GM10847 (cell line): ENCODE results near the gene NFKBIA.

Experiments used
- POLR2A ChIP-seq: IDR thresholded peaks from 2 replicates; pipeline ENCODE4 v1.6.1; 2011; ENCODE audit not compliant: insufficient read length; ENCODE audit errors: extremely low read depth

Gene NFKBIA

DNA sequence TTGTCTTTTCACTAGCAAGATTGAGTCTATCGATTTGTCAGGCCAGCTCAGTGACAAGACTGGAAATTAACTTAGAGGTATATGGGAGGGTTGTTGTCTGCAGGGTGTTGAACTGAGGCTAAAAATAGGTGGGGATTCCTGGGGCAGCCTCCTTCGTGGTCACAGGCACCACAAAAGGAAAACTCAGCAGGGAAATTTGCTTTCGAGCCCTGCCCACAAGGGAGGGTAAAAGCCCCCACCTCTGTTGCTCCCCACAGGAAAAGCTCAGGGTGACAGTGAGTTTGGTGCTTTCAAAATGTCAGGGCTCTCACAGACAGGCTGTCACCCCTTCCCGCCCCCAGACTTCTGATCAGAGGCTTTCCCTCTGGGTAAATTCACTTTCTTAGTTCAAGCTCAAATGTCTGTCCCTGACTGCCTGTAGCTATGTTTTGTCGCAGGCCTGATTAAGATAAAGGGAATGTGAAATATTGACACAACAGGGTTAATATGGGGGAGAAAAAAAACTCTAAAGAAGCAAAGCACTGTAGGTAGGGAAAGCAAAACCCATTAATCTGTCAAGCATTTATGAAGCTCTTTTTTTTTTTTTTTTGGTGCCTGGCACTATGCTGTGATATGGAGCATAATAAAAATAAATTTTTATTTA is 11.7 kb upstream of the NFKBIA start:
- no peak for TF ChIP-seq POLR2A

DNA sequence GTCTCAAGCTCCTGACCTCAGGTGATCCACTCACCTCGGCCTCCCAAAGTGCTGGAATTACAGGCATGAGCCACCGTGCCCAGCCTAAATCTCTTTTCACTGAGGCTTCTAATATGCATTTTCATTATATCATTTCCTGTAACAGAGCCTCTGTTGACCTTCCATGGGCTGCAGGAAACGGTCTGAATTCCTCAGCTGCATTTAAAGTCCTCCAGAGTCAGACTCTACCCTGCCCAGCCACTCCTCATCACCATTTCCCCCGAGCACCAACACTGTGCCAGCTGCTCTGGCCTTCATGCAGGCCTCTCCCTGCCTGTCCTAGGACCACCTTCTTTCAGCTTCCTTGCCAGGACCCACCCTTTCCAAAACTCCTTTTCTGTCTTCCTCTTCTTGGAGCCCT is 9.8 kb upstream of the NFKBIA start:
- TF ChIP-seq POLR2A, result no peak

GRCh38 chr14:35412272-35413056 is 7.9 kb upstream of the NFKBIA start:
- no peak for TF ChIP-seq POLR2A

DNA sequence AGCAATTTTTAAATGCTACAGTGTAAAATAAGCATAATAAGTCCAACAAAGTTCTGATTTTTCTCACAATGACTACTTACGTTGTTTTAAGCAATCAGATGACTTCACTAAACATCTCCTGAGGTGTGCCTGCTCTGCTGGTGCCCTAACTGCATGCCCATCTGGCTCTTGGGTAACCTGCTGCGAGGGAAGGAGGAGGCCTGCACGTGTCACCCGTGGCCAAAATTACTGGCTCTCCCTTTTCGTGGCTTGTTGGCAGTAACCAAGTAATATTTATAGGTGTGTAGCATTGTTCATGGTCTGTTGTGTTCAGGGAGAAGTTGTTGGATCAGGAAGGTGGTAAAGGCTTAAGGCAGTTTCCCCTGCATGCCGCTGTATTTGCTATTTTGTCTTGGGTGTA is 6.3 kb upstream of the NFKBIA start:
- no peak for TF ChIP-seq POLR2A

- no peak for TF ChIP-seq POLR2A
Observed at GRCh38 chr14:35409595-35409994, 5.0 kb upstream of the NFKBIA start.

DNA sequence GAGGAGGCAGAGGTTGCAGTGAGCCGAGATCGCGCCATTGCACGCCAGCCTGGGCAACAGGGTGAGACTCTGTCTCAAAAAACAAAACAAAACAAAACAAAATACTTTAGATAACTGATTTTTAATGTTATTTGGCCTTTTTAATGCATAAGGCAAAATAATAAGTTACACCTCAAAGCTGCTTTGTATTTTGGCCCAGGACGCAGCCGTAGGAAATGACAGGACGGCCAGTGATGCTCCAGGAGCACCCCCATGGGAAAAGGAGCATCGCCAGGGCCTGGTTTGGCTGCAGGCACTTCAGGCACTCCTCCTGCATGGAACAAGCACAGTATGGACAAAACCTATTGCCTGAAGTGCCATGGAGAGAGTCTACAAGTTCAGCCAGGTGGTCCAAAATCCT is 3.5 kb upstream of the NFKBIA start:
- TF ChIP-seq POLR2A, result no peak

DNA sequence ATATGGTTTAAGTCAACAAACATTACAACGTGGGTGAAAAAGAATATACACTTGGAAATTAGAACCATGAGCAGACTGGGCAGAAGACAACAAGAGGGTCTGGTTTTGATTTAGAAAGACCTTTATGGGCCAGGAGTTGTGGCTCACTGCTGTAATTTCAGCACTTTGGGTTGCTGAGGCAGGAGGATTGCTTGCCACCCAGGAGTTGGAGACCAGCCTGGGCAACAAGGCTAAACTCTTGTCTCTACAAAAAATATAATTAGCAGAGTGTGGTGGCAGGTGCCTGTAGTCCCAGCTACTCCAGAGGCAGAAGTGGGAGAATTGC is 2.7 kb upstream of the NFKBIA start:
- no peak for TF ChIP-seq POLR2A

- TF ChIP-seq POLR2A, result no peak
Observed at GRCh38 chr14:35406506-35407305, 2.2 kb upstream of the NFKBIA start.

- TF ChIP-seq POLR2A, result no peak
Observed at GRCh38 chr14:35406090-35406489, 1.5 kb upstream of the NFKBIA start.

GRCh38 chr14:35405304-35405996 is 901 bp upstream of the NFKBIA start:
- TF ChIP-seq POLR2A, result no peak

- TF ChIP-seq POLR2A, result peak; percentile 3
Observed at GRCh38 chr14:35403603-35404448, 723 bp downstream of the NFKBIA start.

DNA sequence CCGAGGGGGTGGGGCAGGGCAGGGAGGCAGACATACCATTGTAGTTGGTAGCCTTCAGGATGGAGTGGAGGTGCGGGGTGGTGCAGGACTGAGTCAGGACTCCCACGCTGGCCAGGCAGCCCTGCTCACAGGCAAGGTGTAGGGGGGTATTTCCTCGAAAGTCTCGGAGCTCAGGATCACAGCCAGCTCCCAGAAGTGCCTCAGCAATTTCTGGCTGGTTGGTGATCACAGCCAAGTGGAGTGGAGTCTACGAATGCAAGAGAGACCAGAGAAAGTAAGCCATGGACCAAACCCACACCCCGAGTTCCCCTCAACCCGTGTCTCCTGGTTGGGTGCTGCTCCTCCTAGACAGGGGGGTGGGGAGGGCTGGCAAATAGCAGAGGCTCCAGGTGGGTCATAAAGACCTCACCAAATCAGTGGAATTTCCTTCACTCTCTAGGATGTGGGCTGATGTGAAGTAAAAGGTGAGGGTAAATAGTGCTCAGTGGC is 1.4 kb downstream of the NFKBIA start:
- no peak for TF ChIP-seq POLR2A

DNA sequence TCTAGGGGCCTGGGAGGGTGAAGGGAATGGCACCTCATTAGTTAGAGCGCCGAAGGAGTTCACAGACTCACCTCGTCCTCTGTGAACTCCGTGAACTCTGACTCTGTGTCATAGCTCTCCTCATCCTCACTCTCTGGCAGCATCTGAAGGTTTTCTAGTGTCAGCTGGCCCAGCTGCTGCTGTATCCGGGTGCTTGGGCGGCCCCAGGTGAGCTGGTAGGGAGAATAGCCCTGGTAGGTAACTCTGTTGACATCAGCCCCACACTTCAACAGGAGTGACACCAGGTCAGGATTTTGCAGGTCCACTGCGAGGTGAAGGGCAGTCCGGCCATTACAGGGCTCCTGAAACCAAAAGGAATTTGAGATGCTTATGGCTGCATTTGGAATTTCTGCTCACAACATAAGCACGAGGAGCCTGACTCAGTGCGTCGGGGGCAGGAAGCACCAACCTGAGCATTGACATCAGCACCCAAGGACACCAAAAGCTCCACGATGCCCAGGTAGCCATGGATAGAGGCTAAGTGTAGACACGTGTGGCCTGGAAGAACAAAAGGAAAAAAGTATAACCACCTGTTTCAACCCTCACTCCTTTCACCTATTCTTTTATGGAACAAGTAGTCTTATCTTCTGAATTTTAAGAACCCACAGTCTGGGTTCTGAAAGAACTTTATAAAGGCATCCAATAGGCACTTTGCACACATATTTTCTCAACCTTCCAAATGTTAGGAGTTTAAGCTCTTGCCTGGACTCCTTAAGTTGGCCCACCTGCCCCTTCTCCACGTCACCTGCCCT is 2.0 kb downstream of the NFKBIA start:
- TF ChIP-seq POLR2A, result no peak

DNA sequence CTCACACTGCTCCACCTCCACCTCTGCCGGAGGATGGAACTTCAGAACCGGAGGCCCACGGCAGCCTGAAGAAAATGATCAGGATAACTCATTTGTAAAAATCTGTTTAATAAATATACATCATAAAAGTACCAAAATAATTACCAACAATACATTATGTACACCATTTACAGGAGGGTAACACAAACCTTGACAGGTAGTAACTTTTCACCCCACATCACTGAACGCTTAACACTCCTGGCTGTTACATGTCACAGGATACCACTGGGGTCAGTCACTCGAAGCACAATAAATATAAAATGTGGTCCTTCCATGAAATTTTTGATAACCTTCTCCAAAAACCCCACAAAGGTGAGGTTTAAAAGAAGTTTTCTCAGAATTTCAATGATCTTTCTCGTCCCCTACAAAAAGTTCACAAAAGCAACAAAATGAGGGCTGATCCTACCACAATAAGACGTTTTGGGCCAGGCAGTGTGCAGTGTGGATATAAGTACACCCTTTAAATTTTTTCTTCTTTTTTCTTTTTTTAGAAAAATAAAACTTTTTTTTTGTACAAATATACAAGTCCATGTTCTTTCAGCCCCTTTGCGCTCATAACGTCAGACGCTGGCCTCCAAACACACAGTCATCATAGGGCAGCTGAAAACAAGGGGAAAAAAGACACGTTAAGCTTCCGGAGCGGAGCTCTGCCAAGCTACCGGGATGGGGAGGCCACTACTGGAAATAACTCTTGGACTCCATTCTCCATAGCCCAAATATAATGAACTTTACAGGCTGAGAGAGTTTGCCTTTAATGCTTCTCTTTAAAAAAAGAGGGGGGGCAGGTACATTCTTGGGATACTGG is 2.9 kb downstream of the NFKBIA start:
- TF ChIP-seq POLR2A, result no peak
